HepG2 (cell line): ENCODE measurements around the gene PASK. TPM values are rescaled to one million over a fixed set of nuclear protein-coding genes. Genes with fewer than 3 reads are reported as not detected.

ENCODE experiments used
- ATAC-seq: fragments of 200-7000 bp; cut with Tn5 transposase; 3 replicates; pipeline ENCODE4 v1.9.1; 2020; ENCODE audit warnings: mild to moderate bottlenecking, moderate library complexity
- BruUV-seq: library from RNA; stranded (reverse); fragments of 400-500 nt; replicated peaks from 2 replicates; lab custom pipeline; 2021; lab: Mats Ljungman, UMichigan
- CTCF ChIA-PET: fragments of 300-600 bp; formaldehyde crosslinking; extraction: SDS; loops from one replicate; lab custom pipeline; 2021; ENCODE audit warnings: low total read pairs, inconsistent platforms, low intra/inter-chr PET ratio; lab: Yijun Ruan, JAX
- POLR2A ChIA-PET: fragments of 350-600 bp; sonication (Branson Sonifier 250); formaldehyde crosslinking; loops from one replicate; lab custom pipeline; 2020; ENCODE audit warnings: antibody characterized with exemption, inconsistent platforms; lab: Yijun Ruan, JAX
- DNase-seq: peaks from one replicate; pipeline ENCODE4 v3.0.0-alpha.2; 2015; ENCODE audit warnings: low spot score
- FAIRE-seq: peaks from 3 replicates; lab custom pipeline; 2011; peaks lifted over from hg19 to GRCh38; lab: Jason Lieb, UNC
- H2AFZ ChIP-seq: one replicate; pipeline ENCODE4 v1.6.1; 2011; ENCODE audit warnings: low read length, inconsistent platforms
- H3K27ac ChIP-seq: fragments of 300-600 bp; 3 replicates; pipeline ENCODE4 v1.8.0; 2011; ENCODE audit warnings: mixed run types, mild to moderate bottlenecking, mixed read lengths, low read length, inconsistent platforms; ENCODE audit not compliant: insufficient read depth; ENCODE audit errors: extremely low read length
- H3K27me3 ChIP-seq, 2 experiments: fragments of 200-600 bp in 1 of 2; 2 replicates in 1 of 2; 3 replicates in 1 of 2; pipeline versions ENCODE4 v1.6.0 to v1.8.0; 2011; ENCODE audit warnings: low read length in 2 of 2, mild to moderate bottlenecking in 2 of 2, moderate library complexity in 2 of 2, inconsistent platforms in 1 of 2; ENCODE audit not compliant: insufficient read depth in 2 of 2, control insufficient read depth in 1 of 2
- H3K36me3 ChIP-seq, 2 experiments: fragments of 200-600 bp in 1 of 2; replicated peaks in 1 of 2; 2 replicates in 1 of 2; 3 replicates in 1 of 2; pipeline versions ENCODE4 v1.5.1 to v1.8.0; 2011; ENCODE audit warnings: low read length in 2 of 2, inconsistent platforms in 1 of 2; ENCODE audit not compliant: insufficient read depth in 2 of 2, control insufficient read depth in 1 of 2
- H3K4me1 ChIP-seq: 2 replicates; pipeline ENCODE4 v1.5.1; 2012; ENCODE audit warnings: low read length, inconsistent platforms; ENCODE audit not compliant: insufficient read depth
- H3K4me2 ChIP-seq: 2 replicates; pipeline ENCODE4 v1.6.0; 2011; ENCODE audit warnings: low read depth, low read length, inconsistent platforms
- H3K4me3 ChIP-seq, 3 experiments: fragments of 200-600 bp in 1 of 3; sonication (generic), shearing (Covaris generic) in 1 of 3; replicated peaks in 1 of 3; 2 replicates each; pipeline ENCODE4 v1.5.1; 2011 to 2016; ENCODE audit warnings: low read length in 3 of 3, inconsistent platforms in 2 of 3, low read depth in 2 of 3, mild to moderate bottlenecking in 2 of 3, control low read depth in 1 of 3, mixed read lengths in 1 of 3; ENCODE audit not compliant: insufficient read depth in 1 of 3
- H3K79me2 ChIP-seq: one replicate; pipeline ENCODE4 v1.6.1; 2011; ENCODE audit warnings: low read length, inconsistent platforms; ENCODE audit not compliant: insufficient read depth
- H3K9ac ChIP-seq: 2 replicates; pipeline ENCODE4 v1.6.0; 2011; ENCODE audit warnings: mild to moderate bottlenecking, low read depth, low read length, inconsistent platforms; ENCODE audit not compliant: insufficient read depth
- H3K9me3 ChIP-seq: 2 replicates; pipeline ENCODE4 v1.5.1; 2012; ENCODE audit warnings: mild to moderate bottlenecking, low read length
- H4K20me1 ChIP-seq: 2 replicates; pipeline ENCODE4 v1.6.0; 2011; ENCODE audit warnings: inconsistent platforms, mild to moderate bottlenecking, low read length, moderate library complexity; ENCODE audit not compliant: insufficient read depth
- CHCHD3 ChIP-seq: sonication (generic); formaldehyde crosslinking; IDR thresholded peaks from 2 replicates; pipeline ENCODE4 v1.8.0; 2022; ENCODE audit warnings: mild to moderate bottlenecking, missing genetic modification reagents, moderate library complexity
- HHEX ChIP-seq: IDR thresholded peaks from 2 replicates; pipeline ENCODE4 v1.6.1; 2016; ENCODE audit warnings: control low read depth
- KDM1A ChIP-seq: IDR thresholded peaks from 2 replicates; pipeline ENCODE4 v1.6.1; 2016; ENCODE audit warnings: missing compliant biosample characterization
- ZNF512B ChIP-seq: sonication (generic); formaldehyde crosslinking; IDR thresholded peaks from 2 replicates; pipeline ENCODE4 v1.5.1; 2020; ENCODE audit warnings: missing genetic modification reagents, mild to moderate bottlenecking, borderline replicate concordance
- ZSCAN30 ChIP-seq: sonication (generic); formaldehyde crosslinking; IDR thresholded peaks from 2 replicates; pipeline ENCODE4 v1.5.0; 2020; ENCODE audit warnings: mild to moderate bottlenecking, missing genetic modification reagents
- WGBS: methylation state at CpG from one replicate; pipeline ENCODE4 v1.1.6; 2017; ENCODE audit warnings: low lambda C conversion rate; 5-methylcytosine and 5-hydroxymethylcytosine counted together
- in situ Hi-C: cut with HindIII; loops from 2 replicates; pipeline ENCODE4 v1.10.0; 2017; ENCODE audit warnings: low pct_unique_long_range_greater_than_20kb; ENCODE audit not compliant: extremely low pct_ligation_motif_present
- intact Hi-C: fragments of 100-400 bp; cut with micrococcal nuclease; formaldehyde crosslinking; loops from one replicate; pipeline ENCODE4 v1.10.0; 2022; ENCODE audit not compliant: unreplicated experiment
- polyA plus RNA-seq, 8 experiments: library from polyadenylated mRNA; depleted of rRNA in 3 of 8; stranded (reverse) in 7 of 8; unstranded in 1 of 8; fragments of >200 nt; fragmentation: Illumina TruSeq in 4 of 8; extraction: Trizol in 4 of 8; gene quantifications; 2 replicates each; pipeline versions ENCODE4 v1.2.1 to v1.2.3, GENCODE V29; 2011 to 2016; ENCODE audit warnings: low read depth in 4 of 8, missing spikeins in 1 of 8, mixed read lengths in 1 of 8; ENCODE audit not compliant: insufficient read depth in 1 of 8
- total RNA-seq, 5 experiments: library from RNA; depleted of rRNA; stranded (reverse); fragments of >200 nt; fragmentation: Illumina TruSeq; extraction: Trizol; gene quantifications; 2 replicates each; pipeline ENCODE4 v1.2.3, GENCODE V29; 2016; ENCODE audit warnings: low read depth in 1 of 5
- TF ChIP-seq, protein P1 (sequence below): sonication (generic); formaldehyde crosslinking; IDR thresholded peaks from 2 replicates; pipeline ENCODE4 v1.5.0; 2020; ENCODE audit warnings: missing genetic modification reagents, mild to moderate bottlenecking, borderline replicate concordance

Gene PASK
- total and polyA plus RNA-seq, 2 of the 13 experiments (the other 11 are each of a cell fraction or from before 2014, with no cell fraction given): 6.9 to 17.0 TPM

GRCh38 chr2:241118737-241119505 is 30.4 kb downstream of the PASK start:
- peaks cover 8 to 35% of the 10 kb centered on the region in 2 experiments; a peak in 4 of 5 replicates for H3K36me3 ChIP-seq
- WGBS: 93% methylated on average over 24 of the region's 24 CpGs
- no peaks in the 10 kb centered on the region for H3K79me2 ChIP-seq
- H3K9ac ChIP-seq: no peak overlapping the region
- no peak overlapping the region for H3K4me2 ChIP-seq
- H3K27ac ChIP-seq: no peak overlapping the region
- no peaks in the 10 kb centered on the region for H3K4me1 ChIP-seq
- in situ Hi-C loops: no loop called here
- H3K9me3 ChIP-seq: no peaks in the 10 kb centered on the region
- intact Hi-C loops: no loop called here
- H2AFZ ChIP-seq: no peak overlapping the region
- no peaks in the 10 kb centered on the region for H4K20me1 ChIP-seq
- TF ChIP-seq CHCHD3 (no peak), ZNF512B (CRISPR knock-in tag) (no peak), ZSCAN30 (no peak), KDM1A (CRISPR knock-in tag) (no peak), HHEX (no peak)
- TF ChIP-seq, protein P1, sequence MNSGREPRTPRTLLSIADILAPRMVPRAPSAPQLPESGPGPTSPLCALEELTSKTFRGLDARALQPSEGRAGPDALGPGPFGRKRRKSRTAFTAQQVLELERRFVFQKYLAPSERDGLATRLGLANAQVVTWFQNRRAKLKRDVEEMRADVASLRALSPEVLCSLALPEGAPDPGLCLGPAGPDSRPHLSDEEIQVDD (CRISPR knock-in tag): no peak
- no peak overlapping the region for H3K4me3 ChIP-seq
- ATAC-seq: no peak; the same call in 2 of the 3 replicates
- no TSS peak for BruUV-seq
- CTCF ChIA-PET: no interaction called here
- no peak for FAIRE-seq
- POLR2A ChIA-PET: no interaction called here
- DNase-seq: no peak
- no peaks in the 10 kb centered on the region for H3K27me3 ChIP-seq
